ENCODE results near the gene STRADB.

The STRADB gene

GRCh38 chr2:201432038-201432620, 19.4 kb upstream of the STRADB start:
- H4K12ac ChIP-seq (ENCODE audit: low read depth, low read length): no peak overlapping the region
- WGBS (ENCODE audit: extremely low coverage, insufficient coverage, insufficient read length): no CpG with 5 or more reads among the region's 4 CpGs

GRCh38 chr2:201432621-201433393, 18.7 kb upstream of the STRADB start:
- Histone ChIP-seq H2AK5ac (ENCODE audit: low read length) (no peak overlapping the region), H3K4me2 (ENCODE audit: low read length) (no peak overlapping the region), H4K8ac (ENCODE audit: low read depth, low read length) (no peak overlapping the region), H3K4me1 (ENCODE audit: control insufficient read depth in 1 of 2, insufficient read depth in 2 of 2, low read length in 2 of 2) (no peaks in the 10 kb centered on the region), H3K79me1 (ENCODE audit: low read length) (no peaks in the 10 kb centered on the region), H2BK120ac (ENCODE audit: insufficient read depth, low read length, poor library complexity) (no peak overlapping the region), H2BK5ac (ENCODE audit: low read depth, low read length, poor library complexity) (no peak overlapping the region), H3K9me3 (ENCODE audit: insufficient read depth, low read depth, low read length) (peaks cover 2% of the 10 kb centered on the region), H3K14ac (ENCODE audit: low read length) (no peak overlapping the region), H4K12ac (ENCODE audit: low read depth, low read length) (no peak overlapping the region), H4K91ac (ENCODE audit: low read depth, low read length) (no peak overlapping the region), H3K4ac (ENCODE audit: low read depth, low read length) (no peak overlapping the region), H3K27me3 (ENCODE audit: insufficient read depth, low read length) (no peaks in the 10 kb centered on the region), H3K27ac (ENCODE audit: low read depth, low read length) (no peak overlapping the region), H3K18ac (ENCODE audit: low read length) (no peak overlapping the region), H3K36me3 (ENCODE audit: control insufficient read depth in 1 of 2, insufficient read depth in 2 of 2, low read length in 2 of 2) (peaks cover 0 to 4% of the 10 kb centered on the region in 2 experiments), H3K79me2 (ENCODE audit: control insufficient read depth, insufficient read depth, low read length, poor library complexity) (no peaks in the 10 kb centered on the region), H3K23ac (ENCODE audit: low read length) (no peak overlapping the region), H2AFZ (ENCODE audit: insufficient read depth, low read length, poor library complexity) (no peak overlapping the region), H3K4me3 (ENCODE audit: low read depth, low read length) (no peak overlapping the region), H2BK12ac (ENCODE audit: low read length) (no peak overlapping the region), H3K9ac (ENCODE audit: low read length) (no peak overlapping the region)
- no CpG with 5 or more reads among the region's 5 CpGs for WGBS (ENCODE audit: extremely low coverage, insufficient coverage, insufficient read length)
- no peak for DNase-seq

More at GRCh38 chr2:201432038-201432620, 19.4 kb upstream of the STRADB start:
- Histone ChIP-seq H2BK120ac (ENCODE audit: insufficient read depth, low read length, poor library complexity) (no peak overlapping the region), H3K23ac (ENCODE audit: low read length) (no peak overlapping the region), H4K8ac (ENCODE audit: low read depth, low read length) (no peak overlapping the region), H2AK5ac (ENCODE audit: low read length) (no peak overlapping the region), H2BK5ac (ENCODE audit: low read depth, low read length, poor library complexity) (no peak overlapping the region), H3K9ac (ENCODE audit: low read length) (no peak overlapping the region), H3K27ac (ENCODE audit: low read depth, low read length) (no peak overlapping the region), H3K4ac (ENCODE audit: low read depth, low read length) (no peak overlapping the region), H3K4me2 (ENCODE audit: low read length) (no peak overlapping the region), H3K14ac (ENCODE audit: low read length) (no peak overlapping the region), H3K4me3 (ENCODE audit: low read depth, low read length) (no peak overlapping the region), H3K18ac (ENCODE audit: low read length) (no peak overlapping the region), H3K4me1 (ENCODE audit: control insufficient read depth in 1 of 2, insufficient read depth in 2 of 2, low read length in 2 of 2) (no peaks in the 10 kb centered on the region), H3K36me3 (ENCODE audit: control insufficient read depth in 1 of 2, insufficient read depth in 2 of 2, low read length in 2 of 2) (peaks cover 0 to 4% of the 10 kb centered on the region in 2 experiments), H3K27me3 (ENCODE audit: insufficient read depth, low read length) (no peaks in the 10 kb centered on the region), H3K79me2 (ENCODE audit: control insufficient read depth, insufficient read depth, low read length, poor library complexity) (no peaks in the 10 kb centered on the region), H3K9me3 (ENCODE audit: insufficient read depth, low read depth, low read length) (peaks cover 2% of the 10 kb centered on the region), H4K91ac (ENCODE audit: low read depth, low read length) (no peak overlapping the region), H2AFZ (ENCODE audit: insufficient read depth, low read length, poor library complexity) (no peak overlapping the region), H2BK12ac (ENCODE audit: low read length) (no peak overlapping the region), H3K79me1 (ENCODE audit: low read length) (no peaks in the 10 kb centered on the region)
- DNase-seq: no peak

- Histone ChIP-seq H3K9ac (ENCODE audit: low read length) (no peak overlapping the region), H4K8ac (ENCODE audit: low read depth, low read length) (no peak overlapping the region), H3K27ac (ENCODE audit: low read depth, low read length) (no peak overlapping the region), H3K23ac (ENCODE audit: low read length) (no peak overlapping the region), H4K91ac (ENCODE audit: low read depth, low read length) (no peak overlapping the region), H3K27me3 (ENCODE audit: insufficient read depth, low read length) (no peaks in the 10 kb centered on the region), H2BK5ac (ENCODE audit: low read depth, low read length, poor library complexity) (no peak overlapping the region), H2BK12ac (ENCODE audit: low read length) (no peak overlapping the region), H3K4me2 (ENCODE audit: low read length) (no peak overlapping the region), H3K14ac (ENCODE audit: low read length) (no peak overlapping the region), H3K36me3 (ENCODE audit: control insufficient read depth in 1 of 2, insufficient read depth in 2 of 2, low read length in 2 of 2) (peaks cover 0 to 4% of the 10 kb centered on the region in 2 experiments), H3K18ac (ENCODE audit: low read length) (no peak overlapping the region), H3K9me3 (ENCODE audit: insufficient read depth, low read depth, low read length) (peaks cover 2% of the 10 kb centered on the region), H3K4me1 (ENCODE audit: control insufficient read depth in 1 of 2, insufficient read depth in 2 of 2, low read length in 2 of 2) (no peaks in the 10 kb centered on the region), H2AK5ac (ENCODE audit: low read length) (no peak overlapping the region), H2AFZ (ENCODE audit: insufficient read depth, low read length, poor library complexity) (no peak overlapping the region), H3K79me2 (ENCODE audit: control insufficient read depth, insufficient read depth, low read length, poor library complexity) (no peaks in the 10 kb centered on the region), H3K4ac (ENCODE audit: low read depth, low read length) (no peak overlapping the region), H3K4me3 (ENCODE audit: low read depth, low read length) (no peak overlapping the region), H4K12ac (ENCODE audit: low read depth, low read length) (no peak overlapping the region), H2BK120ac (ENCODE audit: insufficient read depth, low read length, poor library complexity) (no peak overlapping the region), H3K79me1 (ENCODE audit: low read length) (no peaks in the 10 kb centered on the region)
- no peak for DNase-seq
- no CpG with 5 or more reads among the region's 11 CpGs for WGBS (ENCODE audit: extremely low coverage, insufficient coverage, insufficient read length)
Measured at GRCh38 chr2:201433394-201433995, 18.0 kb upstream of the STRADB start.

- no peak overlapping the region for H4K8ac ChIP-seq (ENCODE audit: low read depth, low read length)
- H2AK5ac ChIP-seq (ENCODE audit: low read length): no peak overlapping the region
- H4K12ac ChIP-seq (ENCODE audit: low read depth, low read length): no peak overlapping the region
- no CpG with 5 or more reads among the region's 2 CpGs for whole genome bisulfite sequencing (ENCODE audit: extremely low coverage, insufficient coverage, insufficient read length)
- no peak overlapping the region for H2BK12ac ChIP-seq (ENCODE audit: low read length)
- no peak overlapping the region for H4K91ac ChIP-seq (ENCODE audit: low read depth, low read length)
- H3K79me1 ChIP-seq (ENCODE audit: low read length): no peaks in the 10 kb centered on the region
- H3K18ac ChIP-seq (ENCODE audit: low read length): no peak overlapping the region
- no peaks in the 10 kb centered on the region for H3K79me2 ChIP-seq (ENCODE audit: control insufficient read depth, insufficient read depth, low read length, poor library complexity)
- no peak for DNase-seq
- H3K4me2 ChIP-seq (ENCODE audit: low read length): no peak overlapping the region
- H2BK5ac ChIP-seq (ENCODE audit: low read depth, low read length, poor library complexity): no peak overlapping the region
- H3K36me3 ChIP-seq (ENCODE audit: control insufficient read depth in 1 of 2, insufficient read depth in 2 of 2, low read length in 2 of 2): no peaks in the 10 kb centered on the region
- H3K4me1 ChIP-seq (ENCODE audit: control insufficient read depth in 1 of 2, insufficient read depth in 2 of 2, low read length in 2 of 2): no peaks in the 10 kb centered on the region
- H3K9ac ChIP-seq (ENCODE audit: low read length): no peak overlapping the region
- no peak overlapping the region for H3K14ac ChIP-seq (ENCODE audit: low read length)
- no peak overlapping the region for H3K23ac ChIP-seq (ENCODE audit: low read length)
- H3K4me3 ChIP-seq (ENCODE audit: low read depth, low read length): no peak overlapping the region
- H3K27me3 ChIP-seq (ENCODE audit: insufficient read depth, low read length): no peaks in the 10 kb centered on the region
- no peak overlapping the region for H2BK120ac ChIP-seq (ENCODE audit: insufficient read depth, low read length, poor library complexity)
- no peak overlapping the region for H3K27ac ChIP-seq (ENCODE audit: low read depth, low read length)
- H3K9me3 ChIP-seq (ENCODE audit: insufficient read depth, low read depth, low read length): no peaks in the 10 kb centered on the region
- H3K4ac ChIP-seq (ENCODE audit: low read depth, low read length): no peak overlapping the region
- no peak overlapping the region for H2AFZ ChIP-seq (ENCODE audit: insufficient read depth, low read length, poor library complexity)
Measured at GRCh38 chr2:201436141-201436540, 15.4 kb upstream of the STRADB start.
